Caki2 (cell line): ENCODE measurements around the gene STEAP4. TPM values are rescaled to one million over a fixed set of nuclear protein-coding genes. Genes with fewer than 3 reads are reported as not detected.

Experiments
- DNase-seq: peaks from one replicate; pipeline ENCODE4 v3.0.0-alpha.2; 2015; ENCODE audit warnings: low read depth
- in situ Hi-C: cut with HindIII; loops from 2 replicates; pipeline ENCODE4 v1.10.0; 2016; ENCODE audit warnings: low sequenced_read_pairs, low pct_unique_long_range_greater_than_20kb, mixed read lengths
- total RNA-seq: library from RNA; depleted of rRNA; stranded (reverse); fragments of >200 nt; shearing (Covaris generic); gene quantifications from 2 replicates; pipeline ENCODE4 v1.2.3, GENCODE V29; 2014; ENCODE audit warnings: low replicate concordance

The STEAP4 gene
- total RNA-seq, 1 experiment from 2014 or later = not detected

DNA sequence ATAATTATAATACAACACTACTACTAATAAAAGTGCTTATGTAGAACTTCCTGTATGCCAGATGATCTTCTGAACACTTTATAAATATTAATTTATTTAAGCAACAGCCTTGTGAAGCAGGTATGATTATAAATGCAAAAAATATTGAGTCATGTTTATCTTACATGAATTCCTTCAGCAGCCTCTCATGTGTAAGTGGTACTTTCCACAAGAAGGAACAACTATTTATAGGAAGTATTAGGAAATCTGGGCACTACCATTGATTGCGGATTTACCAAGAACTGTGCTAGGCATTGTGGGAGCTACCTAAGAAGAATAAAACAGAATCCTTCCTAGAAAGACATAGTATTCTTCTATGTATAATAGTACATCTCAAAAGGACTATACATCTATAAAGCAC lies 10.7 kb upstream of the STEAP4 start:
- no peak for DNase-seq
- in situ Hi-C loops = no loop called here

DNA sequence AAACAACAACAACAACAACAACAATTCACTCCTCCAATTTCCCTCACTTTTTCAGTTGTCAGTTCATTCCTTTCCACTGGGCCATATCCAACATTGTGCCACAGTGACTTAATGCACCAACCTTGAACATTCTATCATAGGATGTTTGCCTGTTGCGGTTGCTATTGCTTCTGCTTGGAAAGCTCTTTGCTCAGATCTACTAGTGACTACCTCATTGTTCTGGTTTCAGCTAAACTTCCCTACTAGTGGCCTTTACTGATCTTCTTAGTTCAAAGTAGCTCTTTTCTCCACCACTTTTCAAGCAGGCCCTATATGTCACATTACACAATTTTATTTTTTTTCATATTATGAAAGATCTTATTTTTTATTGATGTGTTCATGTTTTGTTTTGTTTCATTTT lies 9.8 kb upstream of the STEAP4 start:
- in situ Hi-C loops = no loop called here
- no peak for DNase-seq

GRCh38 chr7:88315522-88315921 lies 8.8 kb upstream of the STEAP4 start:
- no peak for DNase-seq
- in situ Hi-C loops = no loop called here

GRCh38 chr7:88314061-88314491 lies 7.4 kb upstream of the STEAP4 start:
- no peak for DNase-seq
- in situ Hi-C loops = no loop called here

DNA sequence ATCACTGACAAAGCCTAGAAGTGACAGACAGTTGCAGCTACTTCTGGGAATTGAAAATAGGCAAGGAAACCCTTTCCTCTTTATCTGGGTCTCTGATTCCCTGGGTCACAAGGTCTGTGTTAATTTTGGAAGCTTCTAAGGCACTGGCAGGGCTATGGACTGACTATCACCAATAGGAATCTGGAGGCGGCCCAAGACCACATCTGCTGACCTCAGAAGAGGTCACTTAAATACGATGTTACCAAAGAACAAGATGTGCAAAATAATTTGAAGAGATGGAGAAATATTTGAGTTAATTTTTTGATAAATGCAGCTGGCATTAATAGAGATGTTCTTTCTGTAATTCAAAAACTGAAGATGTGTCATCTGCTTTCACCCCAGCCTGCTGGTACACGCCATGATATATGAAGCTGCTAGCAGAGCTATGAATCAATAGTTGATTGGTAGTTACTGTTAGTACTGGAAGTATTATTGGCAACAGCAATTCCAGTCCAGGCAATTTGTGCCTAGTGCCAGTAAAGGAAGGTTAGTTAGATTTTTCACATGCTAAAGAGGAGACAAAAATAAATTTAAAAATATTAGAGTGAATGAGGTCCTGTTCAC lies 5.5 kb upstream of the STEAP4 start:
- in situ Hi-C loops = no loop called here
- DNase-seq = no peak

DNA sequence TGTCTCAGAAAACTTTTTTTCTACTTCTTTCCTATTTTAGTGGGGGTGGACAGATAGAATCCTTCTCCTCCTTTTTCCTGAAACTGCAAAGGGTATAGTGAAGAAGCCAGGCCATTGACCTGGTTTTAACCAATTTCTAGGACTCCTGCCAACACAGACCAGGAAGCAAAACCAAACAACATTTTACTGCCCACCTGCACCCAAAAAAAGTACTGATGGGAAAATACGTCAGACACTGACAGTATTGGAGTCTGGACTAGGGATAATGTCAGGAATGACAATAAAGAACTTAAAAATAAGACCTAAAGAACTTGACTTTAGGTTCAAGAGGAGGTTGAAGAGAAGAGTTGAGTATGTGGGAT lies 5.0 kb upstream of the STEAP4 start:
- no peak for DNase-seq
- in situ Hi-C loops = no loop called here

GRCh38 chr7:88310956-88311674 lies 4.4 kb upstream of the STEAP4 start:
- in situ Hi-C loops = no loop called here
- no peak for DNase-seq

DNA sequence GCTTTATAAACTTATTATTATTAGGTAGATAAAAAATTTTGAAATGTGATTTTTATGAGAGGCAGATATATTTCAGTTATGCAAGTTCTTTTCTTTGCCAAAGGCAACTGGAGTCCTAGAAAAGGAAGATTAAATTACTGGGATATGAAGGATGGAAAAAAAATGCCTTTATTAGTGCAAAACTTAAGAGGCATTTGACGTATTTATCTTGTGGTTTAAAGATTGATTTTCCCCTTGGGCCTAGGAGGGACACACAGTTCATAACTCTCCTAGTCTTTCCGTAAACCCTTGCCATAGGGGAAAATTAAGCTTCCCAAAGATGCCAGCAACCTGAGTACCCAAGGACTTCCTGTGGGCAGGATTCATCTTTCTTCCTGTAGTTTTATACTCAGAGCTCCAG lies 3.1 kb upstream of the STEAP4 start:
- in situ Hi-C loops = no loop called here
- DNase-seq = no peak

GRCh38 chr7:88307823-88308222 lies 1.1 kb upstream of the STEAP4 start:
- no peak for DNase-seq
- in situ Hi-C loops = no loop called here

DNA sequence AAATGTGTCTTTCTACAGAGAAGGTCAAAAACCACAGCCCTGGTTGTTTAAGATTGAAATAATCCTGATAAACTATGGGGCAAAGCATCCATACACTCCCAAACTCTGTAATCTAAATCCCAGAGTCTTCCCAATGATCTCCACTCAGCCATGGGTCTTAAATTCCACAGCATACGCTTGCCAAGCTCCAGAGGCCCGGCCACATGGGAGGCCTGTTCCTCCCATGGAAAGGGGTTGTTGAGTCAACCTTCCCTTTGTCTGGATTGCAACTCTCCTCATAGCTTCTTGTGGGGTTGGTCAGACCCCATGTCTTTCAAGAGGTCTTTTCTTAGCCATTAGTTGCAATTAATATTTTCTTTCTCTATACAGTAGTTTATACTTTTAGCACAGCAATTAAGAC lies 718 bp upstream of the STEAP4 start:
- DNase-seq = no peak
- in situ Hi-C loops = no loop called here

DNA sequence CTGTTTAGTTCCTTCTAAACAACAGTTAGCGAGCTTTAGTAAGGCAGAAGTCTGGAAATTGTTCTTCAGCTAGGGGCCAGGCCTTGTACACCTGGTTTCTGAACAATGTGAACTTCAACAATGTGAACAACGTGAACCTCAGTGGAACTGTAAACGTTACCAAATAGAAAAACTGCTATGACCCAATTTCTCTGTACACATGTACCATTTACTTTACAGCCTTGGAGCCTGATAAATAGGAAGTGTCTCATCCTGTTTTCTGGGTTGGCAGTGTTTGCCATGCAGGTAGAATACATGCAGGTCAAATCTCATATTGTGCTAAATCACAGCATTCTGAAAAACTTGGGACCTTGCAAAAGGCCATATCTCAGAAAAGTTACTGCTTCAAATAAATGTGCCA lies 1.6 kb downstream of the STEAP4 start:
- in situ Hi-C loops = no loop called here
- no peak for DNase-seq

GRCh38 chr7:88302486-88302885 lies 4.2 kb downstream of the STEAP4 start:
- no peak for DNase-seq
- in situ Hi-C loops = no loop called here

- no peak for DNase-seq
- in situ Hi-C loops = no loop called here
These were observed 4.8 kb downstream of the STEAP4 start for GRCh38 chr7:88301924-88302323.

GRCh38 chr7:88300401-88300945 lies 6.2 kb downstream of the STEAP4 start:
- DNase-seq = no peak
- in situ Hi-C loops = no loop called here

DNA sequence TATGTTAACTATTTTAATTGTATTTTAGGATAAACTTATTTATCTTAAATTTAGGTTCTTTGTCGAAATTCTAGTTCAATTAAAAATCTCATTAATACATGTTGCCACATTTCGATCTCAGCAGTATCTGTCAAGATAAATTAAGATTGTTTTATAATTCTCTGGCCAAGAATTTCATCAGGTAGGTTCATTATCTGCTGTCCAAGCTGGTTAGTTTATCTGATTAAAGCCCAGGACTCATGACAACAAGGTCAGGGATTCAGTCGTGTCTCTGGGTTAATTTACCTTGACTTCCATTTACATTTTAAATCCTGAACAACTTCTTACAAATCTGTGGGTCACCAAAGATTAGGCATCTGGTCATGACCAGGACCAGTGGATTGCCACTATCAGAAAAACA lies 7.6 kb downstream of the STEAP4 start:
- DNase-seq = no peak
- in situ Hi-C loops = no loop called here

DNA sequence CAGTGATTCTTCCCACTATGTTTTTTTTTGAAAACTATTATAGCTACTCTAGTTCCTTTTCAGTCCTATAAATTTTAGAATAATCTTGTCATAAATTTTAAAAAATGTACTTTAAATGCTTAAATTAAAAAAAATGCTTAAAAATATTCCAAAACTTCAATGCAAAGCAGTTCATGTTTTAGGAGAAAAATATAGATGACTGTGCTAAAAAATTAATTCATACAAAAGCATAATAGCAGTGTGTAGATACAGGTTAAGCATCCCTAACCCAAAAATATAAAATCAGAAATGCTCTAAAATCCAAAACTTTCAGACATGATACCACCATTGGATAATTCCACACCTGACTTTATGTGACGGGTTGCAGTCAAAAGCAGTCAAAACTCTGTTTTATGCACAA lies 12.8 kb downstream of the STEAP4 start:
- in situ Hi-C loops = no loop called here
- no peak for DNase-seq

DNA sequence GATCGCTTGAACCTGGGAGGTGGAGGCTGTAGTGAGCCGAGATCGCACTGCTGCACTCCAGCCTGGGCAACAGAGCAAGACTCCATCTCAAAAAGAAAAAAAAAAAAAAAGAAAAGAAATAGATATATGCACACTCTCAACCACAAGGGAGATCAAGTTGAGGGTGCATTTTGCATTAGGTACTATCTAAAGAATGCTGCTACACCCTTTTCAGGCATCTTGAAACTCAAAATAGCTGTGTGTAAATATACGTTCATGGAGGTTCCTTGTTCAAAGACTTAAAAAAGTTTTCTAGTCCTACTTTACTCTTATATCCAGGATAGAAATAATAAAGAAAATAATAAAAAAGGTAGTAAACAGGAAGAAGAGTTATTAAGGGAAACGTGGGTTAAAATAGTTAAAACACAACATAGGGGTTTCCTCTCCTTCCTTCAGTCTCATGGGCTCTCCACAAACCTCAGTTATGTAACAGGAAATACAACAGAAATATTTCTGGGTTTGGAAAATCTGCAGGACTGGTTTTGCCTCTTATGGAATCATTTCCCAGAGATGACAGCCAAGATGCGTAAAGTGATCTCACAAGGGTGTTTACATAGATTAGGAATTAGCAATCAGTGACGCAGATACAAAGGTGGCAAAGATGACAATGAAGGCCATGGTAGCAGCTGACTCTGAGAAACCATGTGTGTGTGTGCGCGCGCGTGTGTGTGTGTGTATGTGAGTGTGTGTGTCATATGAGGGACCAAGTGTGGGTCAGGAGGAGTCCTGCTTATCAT lies 15.1 kb downstream of the STEAP4 start:
- DNase-seq = peak; percentile 29
- in situ Hi-C loops = no loop called here

- no peak for DNase-seq
- in situ Hi-C loops = no loop called here
These were observed 16.2 kb downstream of the STEAP4 start for GRCh38 chr7:88290491-88290890.

DNA sequence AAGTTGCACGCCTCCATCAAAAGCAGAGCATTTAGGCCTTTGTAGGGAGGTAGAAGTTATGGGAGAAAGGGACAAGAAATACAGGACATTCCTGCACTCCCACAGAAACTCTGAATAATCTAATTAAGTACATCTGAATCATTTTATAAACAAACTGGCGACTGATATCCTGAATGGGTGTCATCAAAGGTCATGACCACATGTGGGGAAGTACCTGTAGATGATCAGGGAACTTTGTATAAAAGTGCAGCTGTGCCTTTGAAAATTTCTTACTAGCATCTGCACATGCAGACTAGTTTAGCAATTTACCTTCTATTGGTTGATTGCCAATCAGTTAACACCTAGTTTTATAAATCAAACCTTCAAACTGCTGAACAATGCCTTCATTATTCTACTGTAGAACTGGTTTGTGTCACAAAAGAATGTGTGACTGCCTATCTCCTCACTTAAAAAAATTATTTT lies 17.1 kb downstream of the STEAP4 start:
- peak; percentile 80 for DNase-seq
- in situ Hi-C loops = no loop called here
